Mucosa of descending colon (tissue), 3 donors: ENCODE measurements around the gene MGAT4B. TPM values are rescaled to one million over a fixed set of nuclear protein-coding genes. Genes with fewer than 3 reads are reported as not detected.
A peak's percentile ranks its signal among the peaks of the same experiment; 100 is the strongest.

Source experiments
- ATAC-seq: fragments of 200-7000 bp; cut with Tn5 transposase; one replicate; pipeline ENCODE4 v1.9.1; 2020; ENCODE audit warnings: mild to moderate bottlenecking, moderate library complexity
- DNase-seq, 3 donors: peaks; one replicate each; pipeline ENCODE4 v3.0.0-alpha.2; 2020
- H3K36me3 ChIP-seq: fragments of 200-600 bp; one replicate; pipeline ENCODE4 v1.8.0; 2021; ENCODE audit warnings: low read depth, mild to moderate bottlenecking
- H3K4me1 ChIP-seq: fragments of 200-600 bp; one replicate; pipeline ENCODE4 v1.8.0; 2021; ENCODE audit warnings: low read depth, mild to moderate bottlenecking
- H3K4me3 ChIP-seq: fragments of 200-600 bp; one replicate; pipeline ENCODE4 v1.8.0; 2021; ENCODE audit warnings: mild to moderate bottlenecking
- H3K9me3 ChIP-seq: fragments of 200-600 bp; one replicate; pipeline ENCODE4 v1.8.0; 2021; ENCODE audit warnings: mild to moderate bottlenecking
- intact Hi-C, 2 donors: fragments of 100-400 bp; cut with DNase I in 1 of 2; cut with micrococcal nuclease in 1 of 2; formaldehyde crosslinking; loops; one replicate each; pipeline versions ENCODE4 v1.11.0 to v1.11.1; 2022; cut with DNase I, micrococcal nuclease
- total RNA-seq, 3 donors: library from RNA; stranded (reverse); fragmentation: NEBNext Ultra II Directional in 2 of 3; extraction: Animal tissue kit (Norgen Biotek cat#: 25700) in 2 of 3; gene quantifications; one replicate each; pipeline versions ENCODE4 v1.2.1 to v1.2.4, GENCODE V29; 2021 to 2023
- TF ChIP-seq, protein P1 (sequence below): fragments of 200-600 bp; IDR thresholded peaks from one replicate; pipeline ENCODE4 v1.8.0; 2022; ENCODE audit warnings: antibody characterized with exemption, mild to moderate bottlenecking
- donor health status: DM: no; HTN: no; CAD: no; lungs with moderate emphysema.
- donor health status: DM: no; HTN: no; CAD: no.
- donor health status: DM: no; HTN: yes; CAD: no.

Gene MGAT4B
- total RNA-seq, 3 donors from 2014 or later, result 274 to 623 (median 476) TPM

DNA sequence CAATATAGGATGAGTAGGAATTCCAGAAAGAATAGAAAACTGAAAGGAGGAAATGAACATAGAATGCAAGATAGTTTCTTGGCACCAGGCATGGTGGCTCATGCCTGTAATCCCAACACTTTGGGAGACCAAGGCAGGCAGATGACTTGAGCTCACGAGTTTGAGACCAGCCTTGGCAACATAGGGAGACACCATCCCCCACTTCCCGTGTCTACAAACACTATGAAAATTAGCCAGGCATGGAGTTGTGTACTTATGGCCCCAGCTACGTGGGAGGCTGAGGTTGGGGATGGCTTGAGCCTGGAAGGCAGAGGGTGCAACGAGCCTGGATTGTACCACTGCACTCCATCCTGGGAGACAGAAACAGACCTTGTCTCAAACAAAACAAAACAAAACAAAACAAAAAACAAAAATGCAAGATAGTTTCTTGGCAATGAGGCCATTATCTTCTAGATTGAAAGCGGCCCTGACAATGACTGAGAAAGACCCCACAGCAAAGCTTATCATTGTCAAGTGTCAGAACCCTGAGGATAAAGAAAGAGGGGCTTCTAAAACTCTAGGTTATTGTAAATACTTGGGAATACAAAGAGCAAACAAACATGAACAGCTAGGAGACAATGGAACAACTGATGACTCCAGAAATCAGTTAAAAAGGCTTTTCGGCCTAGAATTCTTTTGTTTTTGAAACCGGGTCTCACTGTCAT is 23.2 kb upstream of the MGAT4B start:
- DNase-seq (no peak), ATAC-seq (no peak)
- H3K9me3 ChIP-seq, result no peaks in the 10 kb centered on the region
- H3K4me3 ChIP-seq, result no peak overlapping the region
- peaks cover 30% of the 10 kb centered on the region for H3K4me1 ChIP-seq
- intact Hi-C loops, result no loop called here
- TF ChIP-seq, protein P1, sequence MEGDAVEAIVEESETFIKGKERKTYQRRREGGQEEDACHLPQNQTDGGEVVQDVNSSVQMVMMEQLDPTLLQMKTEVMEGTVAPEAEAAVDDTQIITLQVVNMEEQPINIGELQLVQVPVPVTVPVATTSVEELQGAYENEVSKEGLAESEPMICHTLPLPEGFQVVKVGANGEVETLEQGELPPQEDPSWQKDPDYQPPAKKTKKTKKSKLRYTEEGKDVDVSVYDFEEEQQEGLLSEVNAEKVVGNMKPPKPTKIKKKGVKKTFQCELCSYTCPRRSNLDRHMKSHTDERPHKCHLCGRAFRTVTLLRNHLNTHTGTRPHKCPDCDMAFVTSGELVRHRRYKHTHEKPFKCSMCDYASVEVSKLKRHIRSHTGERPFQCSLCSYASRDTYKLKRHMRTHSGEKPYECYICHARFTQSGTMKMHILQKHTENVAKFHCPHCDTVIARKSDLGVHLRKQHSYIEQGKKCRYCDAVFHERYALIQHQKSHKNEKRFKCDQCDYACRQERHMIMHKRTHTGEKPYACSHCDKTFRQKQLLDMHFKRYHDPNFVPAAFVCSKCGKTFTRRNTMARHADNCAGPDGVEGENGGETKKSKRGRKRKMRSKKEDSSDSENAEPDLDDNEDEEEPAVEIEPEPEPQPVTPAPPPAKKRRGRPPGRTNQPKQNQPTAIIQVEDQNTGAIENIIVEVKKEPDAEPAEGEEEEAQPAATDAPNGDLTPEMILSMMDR, result no peak
- peaks cover 17% of the 10 kb centered on the region for H3K36me3 ChIP-seq

DNA sequence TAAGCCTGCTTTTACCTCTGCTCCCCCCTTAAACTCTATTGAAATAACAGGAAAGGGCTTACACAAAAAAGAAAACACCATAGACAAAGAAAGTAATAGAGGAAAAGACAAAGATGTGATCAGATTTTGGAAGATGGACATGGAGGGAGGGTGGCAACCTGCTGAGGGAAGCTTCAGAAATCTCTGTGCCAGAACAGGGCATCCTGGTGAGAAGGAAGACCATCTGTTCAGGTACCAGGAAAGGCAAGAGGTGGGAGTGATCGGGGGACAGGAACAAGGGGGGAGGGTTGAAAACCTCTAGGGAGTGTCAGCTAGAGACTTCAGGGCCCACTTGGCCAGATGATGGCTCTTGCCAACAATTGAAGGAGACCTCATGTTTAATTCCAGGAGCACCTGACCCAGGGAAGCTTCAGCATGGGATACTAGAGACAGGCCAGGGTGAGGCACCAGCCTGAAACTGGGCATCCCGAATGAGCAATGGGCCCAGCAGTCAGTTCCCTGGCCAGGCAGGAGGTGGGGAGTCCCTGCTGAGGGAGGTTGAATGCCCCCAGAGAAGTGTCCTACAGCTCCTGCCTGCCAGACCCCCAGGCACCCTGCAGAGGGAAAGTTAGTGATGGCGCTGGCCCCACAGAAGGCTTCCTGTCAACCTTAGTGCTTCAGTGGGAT is 22.2 kb upstream of the MGAT4B start:
- peaks cover 20% of the 10 kb centered on the region for H3K36me3 ChIP-seq
- TF ChIP-seq, protein P1, result no peak
- intact Hi-C loops, result no loop called here
- H3K9me3 ChIP-seq, result no peaks in the 10 kb centered on the region
- ATAC-seq (no peak), DNase-seq (no peak)
- peaks cover 37% of the 10 kb centered on the region for H3K4me1 ChIP-seq
- no peak overlapping the region for H3K4me3 ChIP-seq

DNA sequence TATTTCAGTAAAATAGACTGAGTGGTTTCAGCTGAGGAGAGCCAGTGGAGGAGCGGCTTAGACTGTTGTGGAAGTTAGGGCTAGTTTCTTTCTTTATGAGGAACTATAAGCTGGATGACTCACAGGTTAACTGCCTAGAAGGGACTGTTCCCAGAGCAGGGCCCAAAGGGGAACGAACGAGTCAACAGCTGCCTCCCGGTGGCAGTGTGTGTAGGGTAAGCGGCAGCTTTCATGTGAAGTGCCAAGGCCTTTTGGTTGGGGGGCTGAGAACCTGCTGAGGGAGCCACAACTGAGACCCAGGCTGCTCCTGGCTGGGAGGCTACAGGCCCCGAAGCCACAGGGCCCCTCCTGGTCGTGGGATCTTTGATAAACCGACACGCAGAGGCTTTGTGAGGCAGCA is 21.0 kb upstream of the MGAT4B start:
- ATAC-seq, result peak; percentile 89
- TF ChIP-seq, protein P1, result no peak
- peaks cover 9% of the 10 kb centered on the region for H3K36me3 ChIP-seq
- H3K4me3 ChIP-seq, result no peak overlapping the region
- intact Hi-C loops, result no loop called here
- H3K4me1 ChIP-seq, result peaks cover 48% of the 10 kb centered on the region
- peak; percentile 77 to 83 (median 79) for DNase-seq
- H3K9me3 ChIP-seq, result no peaks in the 10 kb centered on the region

DNA sequence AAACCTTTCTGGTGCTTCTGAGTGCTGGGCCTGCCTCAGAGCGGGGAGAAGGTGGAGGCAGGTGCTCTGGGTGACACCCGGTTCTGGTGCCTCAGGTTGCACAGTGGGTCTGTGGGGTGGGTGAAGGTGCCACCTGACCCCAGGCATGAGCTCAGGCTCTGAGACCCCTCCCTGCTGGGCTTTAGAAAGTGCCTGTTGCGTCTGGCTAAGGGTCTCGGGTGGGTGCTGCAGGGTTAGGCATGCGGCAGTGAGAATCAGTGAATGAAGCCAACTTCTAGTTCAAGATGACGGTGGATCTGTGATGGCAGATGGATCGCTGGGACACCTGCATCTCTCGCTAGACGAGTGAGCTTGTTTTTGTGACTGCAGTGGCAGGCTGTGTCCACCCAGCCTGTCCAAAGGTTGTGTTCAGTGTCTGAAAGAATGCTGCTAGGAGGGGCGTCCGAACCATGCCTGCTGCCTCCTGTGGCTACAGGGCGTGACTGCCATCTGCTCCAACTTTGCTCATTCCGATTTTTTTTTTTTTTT is 19.1 kb upstream of the MGAT4B start:
- DNase-seq (peak; percentile 72 to 78 (median 73)), ATAC-seq (peak; percentile 63)
- Histone ChIP-seq H3K9me3 (no peaks in the 10 kb centered on the region), H3K4me3 (no peak overlapping the region), H3K36me3 (peaks cover 4% of the 10 kb centered on the region), H3K4me1 (peaks cover 58% of the 10 kb centered on the region)
- intact Hi-C loops, result no loop called here
- TF ChIP-seq, protein P1, result no peak

DNA sequence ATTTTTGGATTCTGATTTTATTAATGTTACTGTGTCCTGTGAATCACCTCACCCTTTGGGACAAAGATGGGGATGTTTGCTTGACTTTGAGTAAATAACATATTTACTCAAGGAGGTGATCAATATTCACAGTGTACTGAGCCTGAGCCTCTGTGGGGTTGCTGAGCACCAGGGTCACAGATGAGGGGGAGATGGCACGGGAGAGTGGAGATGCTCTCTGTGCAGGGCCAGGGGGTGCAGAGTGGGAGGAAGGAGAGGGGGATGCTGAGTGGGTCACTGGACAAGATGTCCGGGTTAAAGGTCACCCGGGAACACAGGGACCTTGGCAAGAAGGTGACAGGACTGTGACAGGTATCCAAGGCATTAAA is 18.1 kb upstream of the MGAT4B start:
- no peak for ATAC-seq
- intact Hi-C loops, result no loop called here

More for the DNA sequence above, 18.1 kb upstream of the MGAT4B start:
- no peaks in the 10 kb centered on the region for H3K9me3 ChIP-seq
- peaks cover 65% of the 10 kb centered on the region for H3K4me1 ChIP-seq
- no peak overlapping the region for H3K4me3 ChIP-seq
- H3K36me3 ChIP-seq, result peaks cover 4% of the 10 kb centered on the region
- DNase-seq, result no peak
- TF ChIP-seq, protein P1, result no peak
